HG03025 (cell line): ENCODE data around the gene PRSS57.
"Not testable (repeated sequence)": the region's sequence is repeated elsewhere in the genome, so short reads cannot be mapped to it uniquely, and the experiment has no call there.

ENCODE experiments used
- ATAC-seq: cut with Tn5 transposase; IDR thresholded peaks from one replicate; pipeline ENCODE4 v1.9.1; 2021; ENCODE audit warnings: mild to moderate bottlenecking, moderate library complexity; ENCODE audit not compliant: unreplicated experiment, low FRiP score

PRSS57 gene

GRCh38 chr19:695352-695949 lies at the start of gene PRSS57:
TSS of gene PRSS57 (minus strand) at chr19:695452. CDS start at chr19:695430, 22 bp downstream.
- no peak for ATAC-seq

- no peak for ATAC-seq
Observed at GRCh38 chr19:743168-743687, 48.0 kb upstream of the PRSS57 start.

- ATAC-seq = no peak
Observed at GRCh38 chr19:742540-743075, 47.4 kb upstream of the PRSS57 start.

GRCh38 chr19:741506-742131 lies 46.4 kb upstream of the PRSS57 start:
- ATAC-seq = no peak

GRCh38 chr19:740816-741505 lies 45.7 kb upstream of the PRSS57 start:
- not testable (repeated sequence) for ATAC-seq

GRCh38 chr19:739998-740715 lies 44.9 kb upstream of the PRSS57 start:
- no peak for ATAC-seq

- ATAC-seq = no peak
Observed at GRCh38 chr19:738509-739128, 43.4 kb upstream of the PRSS57 start.

- no peak for ATAC-seq
Observed at GRCh38 chr19:737591-738093, 42.4 kb upstream of the PRSS57 start.

- no peak for ATAC-seq
Observed at GRCh38 chr19:736125-736524, 40.9 kb upstream of the PRSS57 start.

- no peak for ATAC-seq
Observed at GRCh38 chr19:734716-735115, 39.5 kb upstream of the PRSS57 start.

- no peak for ATAC-seq
Observed at GRCh38 chr19:732148-733069, 37.2 kb upstream of the PRSS57 start.

- ATAC-seq = no peak
Observed at GRCh38 chr19:731000-731399, 35.7 kb upstream of the PRSS57 start.

GRCh38 chr19:729965-730668 lies 34.9 kb upstream of the PRSS57 start:
- ATAC-seq = no peak

- ATAC-seq = not testable (repeated sequence)
Observed at GRCh38 chr19:729564-729963, 34.3 kb upstream of the PRSS57 start.

- no peak for ATAC-seq
Observed at GRCh38 chr19:728011-728410, 32.8 kb upstream of the PRSS57 start.

GRCh38 chr19:726993-727956 lies 32.0 kb upstream of the PRSS57 start:
- ATAC-seq = no peak

GRCh38 chr19:725461-726089 lies 30.3 kb upstream of the PRSS57 start:
- no peak for ATAC-seq
